Pancreas (tissue), 10 donors: ENCODE results near the gene SLFN5. TPM values are rescaled to one million over a fixed set of nuclear protein-coding genes. Genes with fewer than 3 reads are reported as not detected.
"Not testable (repeated sequence)": the region's sequence is repeated elsewhere in the genome, so short reads cannot be mapped to it uniquely, and the experiment has no call there.

Source experiments
- ATAC-seq, 4 donors: fragments of 200-7000 bp; cut with Tn5 transposase; one replicate each; pipeline versions ENCODE4 v1.8.0 to v1.9.1; 2020; ENCODE audit warnings: mild to moderate bottlenecking in 4 of 4, moderate library complexity in 4 of 4
- DNase-seq, 6 donors: peaks; one replicate each; pipeline ENCODE4 v3.0.0-alpha.2; 2020
- FAIRE-seq: peaks from 2 replicates; lab custom pipeline; 2012; peaks lifted over from hg19 to GRCh38; lab: Jason Lieb, UNC
- H3K27ac ChIP-seq, 4 donors: fragments of 200-600 bp; sonication (generic); 1 replicate in 3 of 4; 2 replicates in 1 of 4; pipeline versions ENCODE4 v1.5.0 to v1.8.0; 2020
- H3K27me3 ChIP-seq, 4 donors: fragments of 200-600 bp; one replicate each; pipeline ENCODE4 v1.8.0; 2021
- H3K36me3 ChIP-seq, 3 donors: fragments of 200-600 bp; sonication (generic) in 1 of 3; one replicate each; pipeline versions ENCODE4 v1.5.0 to v1.8.0; 2020 to 2021
- H3K4me1 ChIP-seq, 3 donors: fragments of 200-600 bp; one replicate each; pipeline ENCODE4 v1.8.0; 2021
- H3K4me3 ChIP-seq, 4 donors: fragments of 200-600 bp; sonication (generic) in 2 of 4; one replicate each; pipeline versions ENCODE4 v1.5.0 to v1.8.0; 2020 to 2021
- H3K9me3 ChIP-seq, 4 donors: fragments of 200-600 bp; one replicate each; pipeline ENCODE4 v1.8.0; 2021
- CTCF ChIP-seq, 4 donors: fragments of 200-600 bp; sonication (generic) in 3 of 4; IDR thresholded peaks; one replicate each; pipeline versions ENCODE4 v1.5.0 to v1.8.0; 2021; ENCODE audit warnings: antibody characterized with exemption in 4 of 4
- WGBS, 2 donors: extraction: QIAGEN DNeasy Blood & Tissue Kit; methylation state at CpG; one replicate each; pipeline ENCODE4 v1.1.7; 2013; 5-methylcytosine and 5-hydroxymethylcytosine counted together
- intact Hi-C, 3 donors: fragments of 100-400 bp; cut with DNase I; formaldehyde crosslinking; loops; one replicate each; pipeline versions ENCODE4 v1.11.1 to v1.14.2; 2022
- polyA plus RNA-seq, 2 donors: library from polyadenylated mRNA; stranded (reverse); fragments of 200-250 nt; gene quantifications; one replicate each; pipeline ENCODE4 v1.2.3, GENCODE V29; 2013
- total RNA-seq, 6 donors: library from RNA; stranded (reverse); fragmentation: NEBNext Ultra II Directional in 4 of 6; extraction: Animal tissue kit (Norgen Biotek cat#: 25700) in 4 of 6; gene quantifications; one replicate each; pipeline versions ENCODE4 v1.2.1 to v1.2.4, GENCODE V29; 2021 to 2023
- donor health status: healthy with polysubstance abuse.
- donor health status: DM: no; HTN: no; CAD: no; lungs with moderate emphysema.
- donor health status: DM: no; HTN: no; CAD: no.
- donor health status: control.
- donor health status: control.
- donor health status: Bipolar disorder and iron deficiency.
- donor health status: DM: yes; HTN: yes; CAD: no.
- donor health status: DM: no; HTN: no; CAD: no.
- donor health status: DM: no; HTN: no; CAD: no.
- donor health status: DM: yes; HTN: yes; CAD: no.

Gene SLFN5
- total and polyA plus RNA-seq, 8 donors: 1.9 to 18.8 (median 6.3) TPM

GRCh38 chr17:35299135-35299534 lies 56.3 kb downstream of the SLFN5 start:
- intact Hi-C loops: no loop called here
- Histone ChIP-seq H3K27me3 (no peaks in the 10 kb centered on the region), H3K9me3 (no peaks in the 10 kb centered on the region), H3K27ac (peak overlapping the region in 2 of 4 donors; percentile 49 to 59), H3K4me1 (peaks cover 0 to 11% (median 11%) of the 10 kb centered on the region in 3 donors), H3K36me3 (no peaks in the 10 kb centered on the region), H3K4me3 (no peak overlapping the region)
- FAIRE-seq (no peak), ATAC-seq (peak; percentile 95 to 99 (median 98)), DNase-seq (peak in 5 of 6 donors; percentile 40 to 80 (median 63))
- TF ChIP-seq CTCF (IDR thresholded peaks at IDR 0.05): no peak
- 8 to 10% methylated on average over 5 of the region's 5 CpGs for WGBS, 2 donors

DNA sequence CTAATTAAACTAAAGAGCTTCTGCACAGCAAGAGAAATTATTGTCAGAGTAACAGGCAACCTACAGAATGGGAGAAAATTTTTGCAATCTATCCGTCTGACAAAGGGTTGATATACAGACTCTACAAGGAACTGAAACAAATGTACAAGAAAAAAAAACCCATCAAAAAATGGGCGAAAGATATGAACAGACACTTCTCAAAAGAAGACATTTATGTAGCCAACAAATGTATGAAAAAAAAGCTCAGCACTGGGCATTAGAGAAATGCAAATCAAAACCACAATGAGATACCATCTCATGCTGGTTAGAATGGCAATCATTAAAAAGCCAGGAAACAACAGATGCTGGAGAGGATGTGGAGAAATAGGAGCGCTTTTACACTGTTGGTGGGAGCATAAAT lies 66.5 kb downstream of the SLFN5 start:
- H3K27me3 ChIP-seq, H3K27ac ChIP-seq, H3K36me3 ChIP-seq, ATAC-seq, FAIRE-seq, intact Hi-C loops, DNase-seq, H3K9me3 ChIP-seq, H3K4me3 ChIP-seq, H3K4me1 ChIP-seq: not testable (repeated sequence)
- WGBS, 2 donors: 50 to 70% methylated on average over 3 of the region's 3 CpGs

GRCh38 chr17:35312346-35312745 lies 69.5 kb downstream of the SLFN5 start:
- Histone ChIP-seq H3K4me3 (no peak overlapping the region), H3K9me3 (no peaks in the 10 kb centered on the region), H3K27ac (no peak overlapping the region), H3K4me1 (peaks cover 0 to 3% (median 0%) of the 10 kb centered on the region in 3 donors), H3K27me3 (no peaks in the 10 kb centered on the region), H3K36me3 (no peaks in the 10 kb centered on the region)
- TF ChIP-seq CTCF (IDR thresholded peaks at IDR 0.05): no peak
- ATAC-seq: no peak
- WGBS, 2 donors: 54 to 62% methylated on average over 3 of the region's 3 CpGs
- no peak for DNase-seq
- intact Hi-C loops: loop anchor here in 2 of 3 donors (5.0 kb wide), 2 partner anchors 220 to 225 kb away; partner anchors contain the start of gene SLFN12L (in 1 of the 2)
- FAIRE-seq: no peak

- no peak overlapping the region for H3K27ac ChIP-seq
- no peaks in the 10 kb centered on the region for H3K27me3 ChIP-seq
- WGBS, 2 donors: 10 to 11% methylated on average over 20 of the region's 20 CpGs
- DNase-seq: peak in 4 of 6 donors; percentile 14 to 47 (median 38)
- H3K9me3 ChIP-seq: no peaks in the 10 kb centered on the region
- H3K4me1 ChIP-seq: peaks cover 0 to 3% (median 0%) of the 10 kb centered on the region in 3 donors
- FAIRE-seq: no peak
- intact Hi-C loops: loop anchor here in 2 of 3 donors (5.0 kb wide), 2 partner anchors 219 to 224 kb away; partner anchors contain the start of gene SLFN12L (in 1 of the 2)
- ATAC-seq: peak; percentile 87 to 95 (median 94)
- H3K4me3 ChIP-seq: peak overlapping the region in 1 of 4 donors; percentile 22
- TF ChIP-seq CTCF (IDR thresholded peaks at IDR 0.05): peak; percentile 54 to 69 (median 66)
- H3K36me3 ChIP-seq: no peaks in the 10 kb centered on the region
Measured at GRCh38 chr17:35312790-35313711, 70.2 kb downstream of the SLFN5 start.

- Histone ChIP-seq H3K9me3 (no peaks in the 10 kb centered on the region), H3K36me3 (no peaks in the 10 kb centered on the region), H3K27ac (no peak overlapping the region), H3K4me1 (peaks cover 0 to 3% (median 0%) of the 10 kb centered on the region in 3 donors), H3K4me3 (no peak overlapping the region), H3K27me3 (no peaks in the 10 kb centered on the region)
- FAIRE-seq (no peak), ATAC-seq (peak in 2 of 4 donors; percentile 8 to 25), DNase-seq (peak in 2 of 6 donors; percentile 50 to 57)
- 20 to 23% methylated on average over 19 of the region's 19 CpGs for WGBS, 2 donors
- intact Hi-C loops: loop anchor here in 2 of 3 donors (5.0 kb wide), 2 partner anchors 218 to 223 kb away; partner anchors contain the start of gene SLFN12L (in 1 of the 2)
- TF ChIP-seq CTCF (IDR thresholded peaks at IDR 0.05): no peak
Measured at GRCh38 chr17:35313875-35314409, 71.1 kb downstream of the SLFN5 start.
